AG04450 (cell line): ENCODE results near the gene LAMC1. TPM values are rescaled to one million over a fixed set of nuclear protein-coding genes. Genes with fewer than 3 reads are reported as not detected.

Source experiments
- CTCF ChIA-PET: fragments of 300-600, 350-600 bp; formaldehyde crosslinking; extraction: SDS; loops from one replicate; lab custom pipeline; 2022; ENCODE audit warnings: antibody characterized with exemption, inconsistent platforms; lab: Charles Lee
- POLR2A ChIA-PET: fragments of 350-600 bp; formaldehyde crosslinking; extraction: SDS; loops from one replicate; lab custom pipeline; 2021; ENCODE audit warnings: antibody characterized with exemption, inconsistent platforms; lab: Yijun Ruan, JAX
- DNase-seq: peaks from one replicate; pipeline ENCODE4 v3.0.0-alpha.2; 2011; ENCODE audit warnings: low read depth, low spot score
- H3K27ac ChIP-seq: one replicate; pipeline ENCODE4 v1.5.1; 2012; ENCODE audit warnings: low read depth, low read length, control low read depth
- H3K27me3 ChIP-seq: one replicate; pipeline ENCODE4 v1.6.0; 2012; ENCODE audit warnings: low read length; ENCODE audit not compliant: control insufficient read depth, insufficient read depth
- H3K4me3 ChIP-seq: 2 replicates; pipeline ENCODE4 v1.5.1; 2011; ENCODE audit warnings: mild to moderate bottlenecking, low read depth, low read length, control low read depth
- H3K9me3 ChIP-seq: 2 replicates; pipeline ENCODE4 v1.5.1; 2012; ENCODE audit warnings: low read length; ENCODE audit not compliant: control insufficient read depth, insufficient read depth
- CTCF ChIP-seq: IDR thresholded peaks from 2 replicates; pipeline ENCODE4 v1.5.1; 2011; ENCODE audit warnings: low read depth, low read length, control low read depth, inconsistent platforms
- polyA plus RNA-seq: library from polyadenylated mRNA; depleted of rRNA; stranded (reverse); fragments of >200 nt; gene quantifications from 2 replicates; pipeline ENCODE4 v1.2.3, GENCODE V29; 2011

The LAMC1 gene
- polyA plus RNA-seq, 1 experiment, result 348 TPM

GRCh38 chr1:183019139-183019740, 4.0 kb upstream of the LAMC1 start:
- ChIA-PET POLR2A (no interaction called here), CTCF (interaction anchor here (1.0 to 1.2 kb wide), 2 partner anchors 14 to 57 kb away, joined by 3 to 5 read pairs; no protein-coding TSS in a partner anchor)
- peaks cover 4% of the 10 kb centered on the region; the same call in 1 of the 2 replicates for H3K9me3 ChIP-seq
- no peak for DNase-seq
- no peak overlapping the region for H3K4me3 ChIP-seq
- TF ChIP-seq CTCF, result no peak
- no peaks in the 10 kb centered on the region for H3K27me3 ChIP-seq
- no peak overlapping the region for H3K27ac ChIP-seq

GRCh38 chr1:183019860-183020259, 3.4 kb upstream of the LAMC1 start:
- TF ChIP-seq CTCF, result peak; percentile 42
- H3K9me3 ChIP-seq, result peaks cover 4% of the 10 kb centered on the region; the same call in 1 of the 2 replicates
- no peak for DNase-seq
- H3K27me3 ChIP-seq, result no peaks in the 10 kb centered on the region
- POLR2A ChIA-PET, result no interaction called here
- H3K4me3 ChIP-seq, result no peak overlapping the region
- CTCF ChIA-PET, result interaction anchor here (0.6 to 1.1 kb wide), 4 partner anchors 15 to 215 kb away, joined by 3 to 4 read pairs (median 3); no protein-coding TSS in a partner anchor
- H3K27ac ChIP-seq, result no peak overlapping the region

- POLR2A ChIA-PET, result interaction anchor here (0.6 to 1.3 kb wide), 3 partner anchors 55 to 84 kb away, joined by 3 to 9 read pairs (median 5); no protein-coding TSS in a partner anchor
- Histone ChIP-seq H3K4me3 (peak overlapping the region; percentile 71), H3K27ac (peak overlapping the region; percentile 100), H3K9me3 (peaks cover 4% of the 10 kb centered on the region; the same call in 1 of the 2 replicates), H3K27me3 (no peaks in the 10 kb centered on the region)
- no peak for TF ChIP-seq CTCF
- no peak for DNase-seq
- CTCF ChIA-PET, result interaction anchor here (1.1 to 1.5 kb wide), 4 partner anchors 57 to 260 kb away, joined by 3 to 6 read pairs (median 4); no protein-coding TSS in a partner anchor
Measured at GRCh38 chr1:183021405-183022201, 1.6 kb upstream of the LAMC1 start.

- H3K4me3 ChIP-seq, result peak overlapping the region; percentile 71
- ChIA-PET CTCF (interaction anchor here (1.1 to 1.5 kb wide), 3 partner anchors 60 to 259 kb away, joined by 4 to 6 read pairs (median 5); no protein-coding TSS in a partner anchor), POLR2A (interaction anchor here (0.6 to 1.3 kb wide), 3 partner anchors 56 to 83 kb away, joined by 3 to 9 read pairs (median 5); no protein-coding TSS in a partner anchor)
- H3K27ac ChIP-seq, result peak overlapping the region; percentile 100
- H3K9me3 ChIP-seq, result peaks cover 4% of the 10 kb centered on the region; the same call in 1 of the 2 replicates
- DNase-seq, result peak; percentile 95
- no peak for TF ChIP-seq CTCF
- H3K27me3 ChIP-seq, result no peaks in the 10 kb centered on the region
Measured at GRCh38 chr1:183022202-183023145, 746 bp upstream of the LAMC1 start.
